ENCODE measurements around the gene LPXN. TPM values are rescaled to one million over a fixed set of nuclear protein-coding genes. Genes with fewer than 3 reads are reported as not detected.

LPXN gene
- total RNA-seq (10 to 100 TPM; 15.8 to 17.3 TPM), polyA plus RNA-seq (ENCODE audit: insufficient read depth, low read depth, low replicate concordance) (14.5 TPM)
- long read RNA-seq, donor 1, result 0 reads
- long read RNA-seq, donor 2, result 0 reads

DNA sequence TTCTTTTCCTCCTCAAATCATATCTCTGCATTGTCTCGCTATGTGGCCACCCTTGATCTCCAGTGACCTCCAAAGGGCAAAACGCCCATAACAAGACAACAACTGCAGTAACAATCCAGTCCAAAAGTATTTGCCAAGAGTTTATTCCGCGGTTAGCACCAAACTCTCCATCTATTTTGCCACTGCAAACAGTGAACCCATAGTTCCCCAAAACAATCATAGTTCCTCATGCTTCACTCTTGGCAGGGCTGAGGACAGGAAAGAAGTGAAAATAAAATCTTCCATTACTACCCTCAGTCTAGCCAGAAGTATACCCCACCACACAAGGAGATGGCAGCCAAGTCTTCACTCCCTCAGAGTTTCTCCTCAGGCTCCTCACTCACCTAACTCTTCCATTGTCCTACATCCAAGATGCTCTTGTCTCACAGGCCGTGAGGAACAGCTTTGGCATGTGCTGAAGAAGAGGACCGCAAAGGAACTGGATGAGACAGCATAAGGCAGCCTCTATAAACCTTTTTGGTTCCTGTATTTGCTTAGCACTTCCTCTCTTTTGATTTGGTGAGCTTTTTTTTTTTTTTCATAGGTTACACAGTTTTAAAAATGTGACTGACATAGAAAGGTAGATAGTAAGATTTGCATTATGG lies at the start of gene LPXN:
TSS of gene LPXN (minus strand) at position 480 of the 644 bp plus-strand sequence. CDS start at position 396, 84 bp downstream.
- H3K36me3 ChIP-seq (ENCODE audit: low read depth, missing control alignments), result no peaks in the 10 kb centered on the region
- no peak within 1 kb of the TSS for H3K4me3 ChIP-seq
- no peak for TF ChIP-seq POLR2A (IDR thresholded peaks at IDR 0.05)
- TF ChIP-seq, protein P1, sequence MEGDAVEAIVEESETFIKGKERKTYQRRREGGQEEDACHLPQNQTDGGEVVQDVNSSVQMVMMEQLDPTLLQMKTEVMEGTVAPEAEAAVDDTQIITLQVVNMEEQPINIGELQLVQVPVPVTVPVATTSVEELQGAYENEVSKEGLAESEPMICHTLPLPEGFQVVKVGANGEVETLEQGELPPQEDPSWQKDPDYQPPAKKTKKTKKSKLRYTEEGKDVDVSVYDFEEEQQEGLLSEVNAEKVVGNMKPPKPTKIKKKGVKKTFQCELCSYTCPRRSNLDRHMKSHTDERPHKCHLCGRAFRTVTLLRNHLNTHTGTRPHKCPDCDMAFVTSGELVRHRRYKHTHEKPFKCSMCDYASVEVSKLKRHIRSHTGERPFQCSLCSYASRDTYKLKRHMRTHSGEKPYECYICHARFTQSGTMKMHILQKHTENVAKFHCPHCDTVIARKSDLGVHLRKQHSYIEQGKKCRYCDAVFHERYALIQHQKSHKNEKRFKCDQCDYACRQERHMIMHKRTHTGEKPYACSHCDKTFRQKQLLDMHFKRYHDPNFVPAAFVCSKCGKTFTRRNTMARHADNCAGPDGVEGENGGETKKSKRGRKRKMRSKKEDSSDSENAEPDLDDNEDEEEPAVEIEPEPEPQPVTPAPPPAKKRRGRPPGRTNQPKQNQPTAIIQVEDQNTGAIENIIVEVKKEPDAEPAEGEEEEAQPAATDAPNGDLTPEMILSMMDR (IDR thresholded peaks at IDR 0.05), result no peak
- peaks cover 17% of the 10 kb centered on the region for H3K4me1 ChIP-seq
- WGBS, 2 donors, result 56 to 59% methylated on average over 6 of the region's 6 CpGs
- peak within 1 kb of the TSS; percentile 99 to 100 for H3K27ac ChIP-seq
- H3K27me3 ChIP-seq, result no peaks in the 10 kb centered on the region
- intact Hi-C loops (cut with DNase I; ENCODE audit: low total_unique reads), result no loop called here
- no peak for DNase-seq
- H3K9me3 ChIP-seq, result no peaks in the 10 kb centered on the region

DNA sequence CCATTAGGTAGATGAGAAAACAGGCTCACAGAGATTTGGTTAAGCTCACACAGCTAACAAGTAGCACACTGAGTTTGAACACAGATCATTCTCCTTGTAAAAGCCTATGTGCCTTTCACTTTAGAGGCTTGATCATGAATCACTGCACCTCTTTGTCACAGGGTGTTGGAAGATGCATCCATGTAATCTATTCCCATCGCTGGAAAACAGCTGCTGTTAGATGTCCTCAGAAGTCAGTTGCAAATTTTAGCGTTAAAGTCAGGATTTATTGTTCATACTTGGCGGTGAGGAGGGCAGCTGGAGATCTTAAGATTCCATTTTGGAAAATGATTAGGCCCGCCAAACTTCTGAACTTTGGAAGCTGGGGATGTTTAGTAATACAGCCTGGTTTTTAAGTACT lies 49.4 kb upstream of the LPXN start:
- Histone ChIP-seq H3K9me3 (no peaks in the 10 kb centered on the region), H3K4me1 (peaks cover 5% of the 10 kb centered on the region), H3K27me3 (no peaks in the 10 kb centered on the region), H3K36me3 (ENCODE audit: low read depth, missing control alignments) (no peaks in the 10 kb centered on the region), H3K4me3 (no peak overlapping the region), H3K27ac (no peak overlapping the region)
- WGBS, 2 donors, result 88 to 90% methylated on average over 4 of the region's 4 CpGs
- DNase-seq, result no peak
- intact Hi-C loops (cut with DNase I; ENCODE audit: low total_unique reads), result no loop called here
- no peak for TF ChIP-seq POLR2A (IDR thresholded peaks at IDR 0.05)
- TF ChIP-seq, protein P1 (IDR thresholded peaks at IDR 0.05), result no peak

DNA sequence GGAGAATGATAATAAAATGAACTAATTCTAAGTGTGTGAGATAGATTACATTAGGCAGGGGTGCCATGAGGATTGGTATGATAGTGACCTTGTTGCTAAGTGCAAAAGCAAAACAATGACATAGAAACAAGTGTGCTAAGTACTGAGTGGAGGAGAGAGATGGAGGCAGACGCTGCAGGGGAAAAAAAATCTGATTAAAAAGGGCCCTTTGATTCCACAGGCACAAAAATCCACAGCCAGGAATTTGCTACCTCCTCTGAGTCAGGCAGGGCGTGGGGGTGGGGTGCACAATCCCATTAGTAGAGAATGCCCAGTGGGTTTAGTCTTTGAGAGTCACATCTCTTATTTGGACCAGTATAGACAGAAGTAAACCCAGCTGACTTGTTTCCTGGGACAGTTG lies 46.7 kb upstream of the LPXN start, which contains the start of gene CNTF:
TSS of gene CNTF (plus strand) at position 322 of the 400 bp plus-strand sequence. CDS start 88 bp downstream, outside the sequence.
- Histone ChIP-seq H3K9me3 (no peaks in the 10 kb centered on the region), H3K27me3 (no peaks in the 10 kb centered on the region), H3K27ac (peak within 1 kb of the TSS in 1 of 2 donors; percentile 25), H3K36me3 (ENCODE audit: low read depth, missing control alignments) (no peaks in the 10 kb centered on the region), H3K4me1 (peaks cover 27% of the 10 kb centered on the region), H3K4me3 (no peak within 1 kb of the TSS)
- 72 to 76% methylated on average over 2 of the region's 2 CpGs for WGBS, 2 donors
- intact Hi-C loops (cut with DNase I; ENCODE audit: low total_unique reads), result no loop called here
- TF ChIP-seq, protein P1 (IDR thresholded peaks at IDR 0.05), result no peak
- TF ChIP-seq POLR2A (IDR thresholded peaks at IDR 0.05), result no peak
- DNase-seq, result no peak

DNA sequence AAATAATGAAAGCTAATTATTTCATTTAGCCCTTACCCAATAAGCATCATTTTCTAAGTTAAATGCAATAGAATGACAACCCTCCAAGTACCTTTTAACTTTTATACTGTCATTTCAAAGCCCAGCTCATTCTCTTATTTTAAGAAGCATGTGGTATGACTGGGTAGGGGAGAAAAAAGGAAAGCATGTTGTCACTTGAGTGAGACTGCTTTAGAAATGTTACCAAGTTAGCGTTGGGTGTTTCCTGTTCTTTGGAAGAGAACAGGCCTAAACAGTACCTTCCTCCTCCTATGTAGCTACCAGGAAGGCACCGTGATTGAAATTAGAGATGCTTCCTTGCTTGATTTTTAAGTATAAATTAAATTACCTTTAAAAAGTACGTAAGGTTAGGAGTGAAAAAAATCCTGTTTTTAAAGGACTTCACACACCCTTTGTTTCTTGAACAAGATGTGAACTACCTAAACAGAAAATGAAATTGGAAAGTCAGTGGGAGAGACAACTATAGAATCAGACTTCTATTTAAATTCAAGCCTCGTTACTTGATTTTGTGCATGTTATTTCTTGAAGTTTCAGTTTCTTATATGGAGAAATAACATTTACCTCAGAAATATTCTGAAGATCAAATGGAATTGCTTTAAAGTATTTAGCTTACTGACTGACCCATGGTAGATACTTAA lies 46.1 kb upstream of the LPXN start:
- Histone ChIP-seq H3K27me3 (no peaks in the 10 kb centered on the region), H3K27ac (peak overlapping the region in 1 of 2 donors; percentile 25), H3K9me3 (no peaks in the 10 kb centered on the region), H3K4me3 (no peak overlapping the region), H3K36me3 (ENCODE audit: low read depth, missing control alignments) (no peaks in the 10 kb centered on the region), H3K4me1 (peaks cover 27% of the 10 kb centered on the region)
- intact Hi-C loops (cut with DNase I; ENCODE audit: low total_unique reads), result no loop called here
- no peak for DNase-seq
- WGBS, 2 donors, result 67 to 84% methylated on average over 4 of the region's 4 CpGs
- TF ChIP-seq, protein P1 (IDR thresholded peaks at IDR 0.05), result no peak
